Measurements from ENCODE around the gene AP3M1.

The AP3M1 gene

GRCh38 chr10:74110120-74110519 lies 40.5 kb downstream of the AP3M1 start:
- DNase-seq: no peak

- no peak for DNase-seq
Observed at GRCh38 chr10:74109452-74109851, 41.2 kb downstream of the AP3M1 start.

GRCh38 chr10:74107391-74107790 lies 43.2 kb downstream of the AP3M1 start:
- no peak for DNase-seq

- no peak for DNase-seq
Observed at GRCh38 chr10:74104996-74105395, 45.6 kb downstream of the AP3M1 start.

GRCh38 chr10:74104480-74104879 lies 46.1 kb downstream of the AP3M1 start:
- no peak for DNase-seq

- peak; percentile 24 for DNase-seq
Observed at GRCh38 chr10:74103560-74104258, 46.9 kb downstream of the AP3M1 start.

- DNase-seq: no peak
Observed at GRCh38 chr10:74099836-74100235, 50.8 kb downstream of the AP3M1 start.

GRCh38 chr10:74099420-74099819 lies 51.2 kb downstream of the AP3M1 start:
- no peak for DNase-seq

- DNase-seq: no peak
Observed at GRCh38 chr10:74097776-74098175, 52.9 kb downstream of the AP3M1 start.

- DNase-seq: no peak
Observed at GRCh38 chr10:74096777-74097176, 53.9 kb downstream of the AP3M1 start.

GRCh38 chr10:74094231-74094630 lies 56.4 kb downstream of the AP3M1 start:
- DNase-seq: no peak

GRCh38 chr10:74093530-74094164 lies 57.0 kb downstream of the AP3M1 start:
- DNase-seq: no peak

GRCh38 chr10:74092372-74092771 lies 58.3 kb downstream of the AP3M1 start:
- DNase-seq: no peak

GRCh38 chr10:74088722-74089121 lies 61.9 kb downstream of the AP3M1 start:
- DNase-seq: no peak

GRCh38 chr10:74086317-74086716 lies 64.3 kb downstream of the AP3M1 start:
- DNase-seq: no peak

GRCh38 chr10:74084955-74085354 lies 65.7 kb downstream of the AP3M1 start:
- no peak for DNase-seq

GRCh38 chr10:74083304-74083703 lies 67.3 kb downstream of the AP3M1 start:
- no peak for DNase-seq

GRCh38 chr10:74081941-74082718 lies 68.5 kb downstream of the AP3M1 start:
- DNase-seq: no peak

GRCh38 chr10:74081192-74081803 lies 69.3 kb downstream of the AP3M1 start:
- DNase-seq: peak; percentile 64

GRCh38 chr10:74079936-74080590 lies 70.6 kb downstream of the AP3M1 start:
- peak; percentile 48 for DNase-seq

GRCh38 chr10:74079028-74079935 lies 71.3 kb downstream of the AP3M1 start:
- peak; percentile 67 for DNase-seq

- DNase-seq: peak; percentile 85
Observed at GRCh38 chr10:74078037-74078436, 72.6 kb downstream of the AP3M1 start.
